ENCODE results near the gene CDH6.

The CDH6 gene

GRCh38 chr5:31221001-31221400 lies 27.5 kb downstream of the CDH6 start:
- H3K4me1 ChIP-seq (ENCODE audit: insufficient read depth, low read length, poor library complexity, severe bottlenecking), result no peaks in the 10 kb centered on the region
- no peaks in the 10 kb centered on the region for H3K27me3 ChIP-seq (ENCODE audit: insufficient read depth, low read length, poor library complexity, severe bottlenecking)
- H2AFZ ChIP-seq (ENCODE audit: low read length), result no peak overlapping the region
- H3F3A ChIP-seq (ENCODE audit: low read depth), result no peaks in the 10 kb centered on the region
- no peak overlapping the region for H3K9ac ChIP-seq (ENCODE audit: low read depth, low read length, poor library complexity, severe bottlenecking)
- H3K36me3 ChIP-seq (ENCODE audit: insufficient read depth, low read length), result no peaks in the 10 kb centered on the region
- no peak for TF ChIP-seq CTCF (conservative IDR thresholded peaks at IDR 0.05; ENCODE audit: low read length)
- no peak for TF ChIP-seq EZH2phosphoT487 (IDR thresholded peaks at IDR 0.05; ENCODE audit: borderline replicate concordance)
- H3K9me2 ChIP-seq (replicated peaks; ENCODE audit: low read depth, low read length), result no peaks in the 10 kb centered on the region
- no peak overlapping the region for H3K4me3 ChIP-seq (ENCODE audit: low read length, poor library complexity, severe bottlenecking)
- H3K9me3 ChIP-seq (ENCODE audit: insufficient read depth, low read depth, low read length), result no peaks in the 10 kb centered on the region
- no peaks in the 10 kb centered on the region for H4K20me1 ChIP-seq (ENCODE audit: insufficient read depth, low read length, poor library complexity, severe bottlenecking)
- H3K79me2 ChIP-seq (ENCODE audit: insufficient read depth, low read length), result no peaks in the 10 kb centered on the region
- H3K4me2 ChIP-seq (ENCODE audit: low read depth, low read length, poor library complexity, severe bottlenecking), result no peak overlapping the region

GRCh38 chr5:31225118-31225517 lies 31.6 kb downstream of the CDH6 start:
- Histone ChIP-seq H3K36me3 (ENCODE audit: insufficient read depth, low read length) (no peaks in the 10 kb centered on the region), H4K20me1 (ENCODE audit: insufficient read depth, low read length, poor library complexity, severe bottlenecking) (no peaks in the 10 kb centered on the region)
- no peak for TF ChIP-seq CTCF (conservative IDR thresholded peaks at IDR 0.05; ENCODE audit: low read length)
- TF ChIP-seq EZH2phosphoT487 (IDR thresholded peaks at IDR 0.05; ENCODE audit: borderline replicate concordance), result no peak

GRCh38 chr5:31225613-31226012 lies 32.1 kb downstream of the CDH6 start:
- Histone ChIP-seq H4K20me1 (ENCODE audit: insufficient read depth, low read length, poor library complexity, severe bottlenecking) (no peaks in the 10 kb centered on the region), H3K79me2 (ENCODE audit: insufficient read depth, low read length) (no peaks in the 10 kb centered on the region), H3K9me2 (replicated peaks; ENCODE audit: low read depth, low read length) (no peaks in the 10 kb centered on the region), H2AFZ (ENCODE audit: low read length) (no peak overlapping the region), H3K36me3 (ENCODE audit: insufficient read depth, low read length) (no peaks in the 10 kb centered on the region), H3K9ac (ENCODE audit: low read depth, low read length, poor library complexity, severe bottlenecking) (no peak overlapping the region), H3K4me2 (ENCODE audit: low read depth, low read length, poor library complexity, severe bottlenecking) (no peak overlapping the region), H3F3A (ENCODE audit: low read depth) (no peaks in the 10 kb centered on the region), H3K4me1 (ENCODE audit: insufficient read depth, low read length, poor library complexity, severe bottlenecking) (no peaks in the 10 kb centered on the region), H3K9me3 (ENCODE audit: insufficient read depth, low read depth, low read length) (no peaks in the 10 kb centered on the region), H3K27me3 (ENCODE audit: insufficient read depth, low read length, poor library complexity, severe bottlenecking) (no peaks in the 10 kb centered on the region), H3K4me3 (ENCODE audit: low read length, poor library complexity, severe bottlenecking) (no peak overlapping the region)
- no peak for TF ChIP-seq EZH2phosphoT487 (IDR thresholded peaks at IDR 0.05; ENCODE audit: borderline replicate concordance)

More at GRCh38 chr5:31225118-31225517, 31.6 kb downstream of the CDH6 start:
- Histone ChIP-seq H3K4me1 (ENCODE audit: insufficient read depth, low read length, poor library complexity, severe bottlenecking) (no peaks in the 10 kb centered on the region), H3F3A (ENCODE audit: low read depth) (no peaks in the 10 kb centered on the region), H3K79me2 (ENCODE audit: insufficient read depth, low read length) (no peaks in the 10 kb centered on the region), H3K9me3 (ENCODE audit: insufficient read depth, low read depth, low read length) (no peaks in the 10 kb centered on the region), H3K4me3 (ENCODE audit: low read length, poor library complexity, severe bottlenecking) (no peak overlapping the region), H3K27me3 (ENCODE audit: insufficient read depth, low read length, poor library complexity, severe bottlenecking) (no peaks in the 10 kb centered on the region), H3K9ac (ENCODE audit: low read depth, low read length, poor library complexity, severe bottlenecking) (no peak overlapping the region), H2AFZ (ENCODE audit: low read length) (no peak overlapping the region), H3K9me2 (replicated peaks; ENCODE audit: low read depth, low read length) (no peaks in the 10 kb centered on the region), H3K4me2 (ENCODE audit: low read depth, low read length, poor library complexity, severe bottlenecking) (no peak overlapping the region)

- Histone ChIP-seq H3K36me3 (ENCODE audit: insufficient read depth, low read length) (no peaks in the 10 kb centered on the region), H3F3A (ENCODE audit: low read depth) (no peaks in the 10 kb centered on the region), H3K4me3 (ENCODE audit: low read length, poor library complexity, severe bottlenecking) (no peak overlapping the region), H3K9me2 (replicated peaks; ENCODE audit: low read depth, low read length) (no peaks in the 10 kb centered on the region), H4K20me1 (ENCODE audit: insufficient read depth, low read length, poor library complexity, severe bottlenecking) (no peaks in the 10 kb centered on the region), H3K4me2 (ENCODE audit: low read depth, low read length, poor library complexity, severe bottlenecking) (no peak overlapping the region), H3K9ac (ENCODE audit: low read depth, low read length, poor library complexity, severe bottlenecking) (no peak overlapping the region), H3K9me3 (ENCODE audit: insufficient read depth, low read depth, low read length) (no peaks in the 10 kb centered on the region), H3K27me3 (ENCODE audit: insufficient read depth, low read length, poor library complexity, severe bottlenecking) (no peaks in the 10 kb centered on the region), H3K79me2 (ENCODE audit: insufficient read depth, low read length) (no peaks in the 10 kb centered on the region), H2AFZ (ENCODE audit: low read length) (no peak overlapping the region), H3K4me1 (ENCODE audit: insufficient read depth, low read length, poor library complexity, severe bottlenecking) (no peaks in the 10 kb centered on the region)
- TF ChIP-seq EZH2phosphoT487 (IDR thresholded peaks at IDR 0.05; ENCODE audit: borderline replicate concordance), result no peak
- TF ChIP-seq CTCF (conservative IDR thresholded peaks at IDR 0.05; ENCODE audit: low read length), result no peak
Measured at GRCh38 chr5:31226651-31227050, 33.2 kb downstream of the CDH6 start.

Data from Loucy (cell line).